ENCODE data around the gene SQOR. TPM values are rescaled to one million over a fixed set of nuclear protein-coding genes. Genes with fewer than 3 reads are reported as not detected.

SQOR gene
- total and polyA plus RNA-seq, 2 donors (not counting 1 experiment from before 2014, with no cell fraction given), result 81.5 to 129 TPM

- DNase-seq (ENCODE audit: low read depth in 2 of 2), result no peak
Observed at GRCh38 chr15:45650889-45651525, 16.2 kb downstream of the SQOR start.

GRCh38 chr15:45653702-45654424, 19.0 kb downstream of the SQOR start:
- H2AFZ ChIP-seq (ENCODE audit: low read length), result no peak overlapping the region
- H3K4me3 ChIP-seq (replicated peaks in 1 of 4; ENCODE audit: control extremely low read depth in 1 of 4, insufficient read depth in 1 of 4, low read depth in 3 of 4, low read length in 4 of 4), result no peak overlapping the region
- no peaks in the 10 kb centered on the region for H3K79me2 ChIP-seq (ENCODE audit: control insufficient read depth, insufficient read depth, low read length)
- no peaks in the 10 kb centered on the region for H4K20me1 ChIP-seq (ENCODE audit: control insufficient read depth, extremely low read depth, insufficient read depth, low read length)
- no peak overlapping the region for H3K4me2 ChIP-seq (ENCODE audit: extremely low read depth, insufficient read depth, low read length)
- no peaks in the 10 kb centered on the region for H3K36me3 ChIP-seq (ENCODE audit: control insufficient read depth, insufficient read depth, low read length)
- no peak overlapping the region for H3K9ac ChIP-seq (ENCODE audit: insufficient read depth, low read length)
- DNase-seq (ENCODE audit: low read depth in 2 of 2), result no peak
- H3K27ac ChIP-seq (ENCODE audit: insufficient read depth, low read length), result no peak overlapping the region
- TF ChIP-seq CTCF (conservative IDR thresholded peaks at IDR 0.05 in 1 of 2, IDR thresholded peaks at IDR 0.05 in 1 of 2; ENCODE audit: low read depth in 1 of 2, low read length in 2 of 2) (no peak), EZH2 (IDR thresholded peaks at IDR 0.05; ENCODE audit: low read length, missing control alignments) (no peak)
- peaks cover 3% of the 10 kb centered on the region for H3K4me1 ChIP-seq (ENCODE audit: control insufficient read depth, extremely low read depth, insufficient read depth, low read length)
- H3K27me3 ChIP-seq (ENCODE audit: control insufficient read depth, insufficient read depth, low read length), result no peaks in the 10 kb centered on the region
- H3K9me3 ChIP-seq (ENCODE audit: control insufficient read depth, insufficient read depth, low read depth, low read length), result no peaks in the 10 kb centered on the region

More at GRCh38 chr15:45650889-45651525, 16.2 kb downstream of the SQOR start:
- Histone ChIP-seq H3K27me3 (ENCODE audit: control insufficient read depth, insufficient read depth, low read length) (no peaks in the 10 kb centered on the region), H3K27ac (ENCODE audit: insufficient read depth, low read length) (no peak overlapping the region), H3K9me3 (ENCODE audit: control insufficient read depth, insufficient read depth, low read depth, low read length) (no peaks in the 10 kb centered on the region), H3K4me2 (ENCODE audit: extremely low read depth, insufficient read depth, low read length) (no peak overlapping the region), H3K79me2 (ENCODE audit: control insufficient read depth, insufficient read depth, low read length) (no peaks in the 10 kb centered on the region), H3K36me3 (ENCODE audit: control insufficient read depth, insufficient read depth, low read length) (no peaks in the 10 kb centered on the region), H3K9ac (ENCODE audit: insufficient read depth, low read length) (no peak overlapping the region), H3K4me1 (ENCODE audit: control insufficient read depth, extremely low read depth, insufficient read depth, low read length) (peaks cover 7% of the 10 kb centered on the region), H4K20me1 (ENCODE audit: control insufficient read depth, extremely low read depth, insufficient read depth, low read length) (no peaks in the 10 kb centered on the region), H2AFZ (ENCODE audit: low read length) (no peak overlapping the region), H3K4me3 (replicated peaks in 1 of 4; ENCODE audit: control extremely low read depth in 1 of 4, insufficient read depth in 1 of 4, low read depth in 3 of 4, low read length in 4 of 4) (no peak overlapping the region)
- TF ChIP-seq CTCF (conservative IDR thresholded peaks at IDR 0.05 in 1 of 2, IDR thresholded peaks at IDR 0.05 in 1 of 2; ENCODE audit: low read depth in 1 of 2, low read length in 2 of 2), result no peak

GRCh38 chr15:45654749-45655148, 19.9 kb downstream of the SQOR start:
- no peaks in the 10 kb centered on the region for H3K9me3 ChIP-seq (ENCODE audit: control insufficient read depth, insufficient read depth, low read depth, low read length)
- TF ChIP-seq CTCF (conservative IDR thresholded peaks at IDR 0.05 in 1 of 2, IDR thresholded peaks at IDR 0.05 in 1 of 2; ENCODE audit: low read depth in 1 of 2, low read length in 2 of 2) (no peak), EZH2 (IDR thresholded peaks at IDR 0.05; ENCODE audit: low read length, missing control alignments) (no peak)

More at GRCh38 chr15:45654749-45655148, 19.9 kb downstream of the SQOR start:
- Histone ChIP-seq H3K4me3 (replicated peaks in 1 of 4; ENCODE audit: control extremely low read depth in 1 of 4, insufficient read depth in 1 of 4, low read depth in 3 of 4, low read length in 4 of 4) (no peak overlapping the region), H3K27ac (ENCODE audit: insufficient read depth, low read length) (no peak overlapping the region), H4K20me1 (ENCODE audit: control insufficient read depth, extremely low read depth, insufficient read depth, low read length) (no peaks in the 10 kb centered on the region), H2AFZ (ENCODE audit: low read length) (no peak overlapping the region), H3K79me2 (ENCODE audit: control insufficient read depth, insufficient read depth, low read length) (no peaks in the 10 kb centered on the region), H3K4me2 (ENCODE audit: extremely low read depth, insufficient read depth, low read length) (no peak overlapping the region), H3K4me1 (ENCODE audit: control insufficient read depth, extremely low read depth, insufficient read depth, low read length) (no peaks in the 10 kb centered on the region), H3K36me3 (ENCODE audit: control insufficient read depth, insufficient read depth, low read length) (no peaks in the 10 kb centered on the region), H3K27me3 (ENCODE audit: control insufficient read depth, insufficient read depth, low read length) (no peaks in the 10 kb centered on the region), H3K9ac (ENCODE audit: insufficient read depth, low read length) (no peak overlapping the region)
- no peak for DNase-seq (ENCODE audit: low read depth in 2 of 2)
